Measurements from ENCODE around the gene SH3BP2. TPM values are rescaled to one million over a fixed set of nuclear protein-coding genes. Genes with fewer than 3 reads are reported as not detected.
A peak's percentile ranks its signal among the peaks of the same experiment; 100 is the strongest.

The SH3BP2 gene
- total and polyA plus RNA-seq, 7 experiments from 2014 or later, result 5.9 to 269 (median 23.1) TPM

DNA sequence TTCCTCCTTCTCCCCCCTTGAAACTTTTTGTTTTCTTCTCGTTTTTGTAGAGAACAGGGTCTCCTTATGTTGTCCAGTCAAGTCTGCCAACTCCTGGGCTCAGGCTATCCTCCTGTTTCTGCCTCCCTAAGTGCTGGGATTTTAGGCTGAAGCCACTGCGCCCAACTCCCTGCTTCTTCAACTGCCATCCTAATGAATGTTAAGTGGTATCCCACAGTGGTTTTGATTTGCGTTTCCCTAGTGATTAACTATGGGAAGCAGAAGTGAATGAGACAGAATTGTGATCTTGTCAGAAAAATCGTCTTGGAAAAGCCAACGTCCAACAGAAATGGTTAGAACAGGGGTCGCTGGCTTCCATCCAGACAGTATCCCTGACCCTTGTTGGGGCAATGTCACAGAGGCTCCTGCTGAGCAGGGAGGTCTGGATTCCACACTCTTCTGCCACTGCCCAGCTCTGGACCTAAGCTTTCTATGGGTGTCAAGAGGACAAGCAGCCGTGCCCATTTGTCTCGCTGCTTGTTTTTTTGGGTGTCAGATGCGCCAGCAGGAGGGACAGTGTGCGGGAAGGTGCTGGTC lies 49.9 kb downstream of the SH3BP2 start:
- peak overlapping the region; percentile 52 to 95 (median 87) for H3K27ac Mint-ChIP-seq
- intact Hi-C loops (cut with micrococcal nuclease), result loop anchor here (1.0 to 10.0 kb wide), 9 partner anchors 30 to 305 kb away; partner anchors contain the start of genes TNIP2 (in 2 of the 2), FAM193A (in 1 of the 2), GRK4 (in 1 of the 2) and HTT (in 1 of the 2)
- no peaks in the 10 kb centered on the region for H3K27me3 ChIP-seq (ENCODE audit: control insufficient read depth in 2 of 2, insufficient read depth in 2 of 2, low read length in 2 of 2)

DNA sequence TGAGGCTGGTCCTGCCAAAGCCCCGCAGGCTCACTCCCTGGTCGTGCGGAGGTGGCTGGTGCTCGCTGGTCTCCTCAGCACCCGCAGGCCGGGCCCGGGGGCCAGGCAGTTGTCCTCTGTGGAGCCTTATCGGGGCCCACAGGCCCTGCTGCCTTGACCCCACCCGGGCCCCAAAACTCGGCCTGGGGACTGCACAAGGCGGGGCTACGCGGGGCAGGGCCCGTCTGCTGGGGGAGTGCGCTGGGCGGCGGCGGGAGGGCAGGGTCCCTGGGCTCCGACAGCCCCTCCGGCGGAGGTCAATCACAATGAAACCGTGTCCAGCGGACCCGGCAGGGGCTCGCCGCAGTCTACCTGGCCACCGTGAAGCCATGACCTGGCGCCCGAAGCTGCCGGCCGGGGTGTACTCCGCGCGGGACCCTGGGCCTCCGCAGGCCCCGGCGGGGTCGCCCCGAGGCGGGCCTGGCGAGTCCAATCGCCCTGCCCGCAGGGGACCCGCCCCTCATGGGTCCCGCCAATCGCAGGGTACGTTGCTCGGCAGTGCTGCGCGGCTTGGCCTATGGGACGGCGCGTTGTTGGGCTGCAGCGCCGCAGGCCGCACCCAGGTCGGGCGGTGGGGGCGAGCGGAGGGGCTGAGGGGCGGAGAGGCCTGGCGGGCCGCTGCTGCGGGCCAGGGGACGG lies 50.5 kb downstream of the SH3BP2 start, which contains the start of gene ADD1:
Gene ADD1 (plus strand): TSS at position 582 of the 678 bp plus-strand sequence. CDS start 32,072 bp downstream, outside the sequence.
- ATAC-seq (peak; percentile 98), DNase-seq (peak; percentile 84 to 100 (median 94))
- Mint-ChIP-seq H3K9me3 (peaks cover 0 to 9% (median 3%) of the 10 kb centered on the region in 11 donors), H3K27me3 (no peaks in the 10 kb centered on the region), H3K4me1 (peaks cover 39 to 75% (median 59%) of the 10 kb centered on the region in 7 donors), H3K27ac (peak within 1 kb of the TSS; percentile 85 to 97 (median 93)), H3K4me3 (peak within 1 kb of the TSS; percentile 87 to 100 (median 92)), H3K36me3 (peaks cover 0 to 19% (median 14%) of the 10 kb centered on the region in 5 donors)
- intact Hi-C loops (cut with micrococcal nuclease), result loop anchor here (1.0 to 10.0 kb wide), 9 partner anchors 31 to 306 kb away; partner anchors contain the start of genes TNIP2 (in 2 of the 2), FAM193A (in 1 of the 2), GRK4 (in 1 of the 2) and HTT (in 1 of the 2)
- ChIA-PET CTCF (no interaction called here), POLR2A (interaction anchor here (0.5 to 2.6 kb wide), 9 partner anchors 14 to 79 kb away, joined by 3 to 7 read pairs (median 3); no protein-coding TSS in a partner anchor)
- Histone ChIP-seq H3K36me3 (ENCODE audit: control insufficient read depth in 2 of 3, insufficient read depth in 3 of 3, low read length in 3 of 3) (peaks cover 0 to 3% (median 0%) of the 10 kb centered on the region in 3 experiments), H3K27ac (ENCODE audit: low read depth, low read length) (peak within 1 kb of the TSS; percentile 95), H3K4me3 (ENCODE audit: low read length) (peak within 1 kb of the TSS; percentile 80), H3K4me1 (ENCODE audit: control insufficient read depth in 2 of 2, insufficient read depth in 2 of 2, low read length in 2 of 2) (peaks cover 33 to 40% of the 10 kb centered on the region in 2 donors), H3K9me3 (ENCODE audit: control insufficient read depth in 2 of 3, low read length in 3 of 3) (no peaks in the 10 kb centered on the region), H3K27me3 (ENCODE audit: control insufficient read depth in 2 of 2, insufficient read depth in 2 of 2, low read length in 2 of 2) (no peaks in the 10 kb centered on the region)

More for the DNA sequence above, 49.9 kb downstream of the SH3BP2 start:
- Mint-ChIP-seq H3K9me3 (peaks cover 0 to 9% (median 3%) of the 10 kb centered on the region in 11 donors), H3K27me3 (no peaks in the 10 kb centered on the region), H3K4me3 (peak overlapping the region; percentile 73 to 100 (median 82)), H3K36me3 (peaks cover 0 to 22% (median 14%) of the 10 kb centered on the region in 5 donors), H3K4me1 (peaks cover 43 to 75% (median 65%) of the 10 kb centered on the region in 7 donors)
- Histone ChIP-seq H3K4me3 (ENCODE audit: low read length) (peak overlapping the region; percentile 75), H3K4me1 (ENCODE audit: control insufficient read depth in 2 of 2, insufficient read depth in 2 of 2, low read length in 2 of 2) (peaks cover 38 to 40% of the 10 kb centered on the region in 2 donors), H3K27ac (ENCODE audit: low read depth, low read length) (peak overlapping the region; percentile 95), H3K9me3 (ENCODE audit: control insufficient read depth in 2 of 3, low read length in 3 of 3) (no peaks in the 10 kb centered on the region), H3K36me3 (ENCODE audit: control insufficient read depth in 2 of 3, insufficient read depth in 3 of 3, low read length in 3 of 3) (peaks cover 0 to 3% (median 0%) of the 10 kb centered on the region in 3 experiments)
- ChIA-PET POLR2A (interaction anchor here (0.5 to 2.6 kb wide), 10 partner anchors 9 to 79 kb away, joined by 3 to 7 read pairs (median 3); no protein-coding TSS in a partner anchor), CTCF (no interaction called here)
- ATAC-seq, result no peak
- no peak for DNase-seq

DNA sequence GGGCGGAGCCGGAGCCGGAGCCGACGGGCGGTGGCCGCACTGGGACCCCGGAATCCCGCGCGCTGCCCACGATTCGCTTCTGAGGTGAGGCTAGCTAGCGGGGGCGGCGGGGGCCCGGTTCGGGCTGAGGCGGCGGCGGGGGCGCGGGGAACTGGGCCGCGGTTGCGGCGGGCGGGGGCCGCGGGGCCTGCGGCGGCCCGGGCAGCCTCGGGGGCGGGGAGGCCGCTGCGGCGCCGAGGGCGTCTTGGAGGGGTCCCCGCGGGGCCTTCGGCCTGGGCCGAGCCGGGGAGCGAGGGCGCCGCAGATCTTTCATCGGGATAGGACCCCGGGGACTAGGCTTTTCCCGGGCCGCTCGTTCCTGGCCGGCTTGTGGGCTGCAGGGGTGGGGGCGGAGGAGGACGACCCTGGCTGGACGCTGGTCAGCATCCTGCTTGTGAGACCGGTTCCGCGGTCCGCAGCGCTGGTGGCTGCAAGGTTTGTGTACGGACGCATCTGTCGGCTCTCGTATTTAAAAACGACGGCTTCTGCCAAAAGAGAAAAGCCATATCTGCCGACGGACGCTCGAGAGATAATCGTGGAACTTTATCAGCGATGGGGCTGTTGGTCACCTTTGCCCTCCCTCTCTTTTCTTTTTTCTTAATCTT lies 51.2 kb downstream of the SH3BP2 start:
- POLR2A ChIA-PET, result interaction anchor here (1.0 to 2.6 kb wide), 7 partner anchors 11 to 77 kb away, joined by 3 to 7 read pairs (median 4); no protein-coding TSS in a partner anchor
- Mint-ChIP-seq H3K9me3 (peaks cover 0 to 9% (median 3%) of the 10 kb centered on the region in 11 donors), H3K4me1 (peaks cover 37 to 75% (median 58%) of the 10 kb centered on the region in 7 donors), H3K36me3 (peaks cover 0 to 15% (median 14%) of the 10 kb centered on the region in 5 donors), H3K4me3 (peak overlapping the region; percentile 87 to 100 (median 92)), H3K27me3 (no peaks in the 10 kb centered on the region), H3K27ac (peak overlapping the region; percentile 84 to 97 (median 93))
- H3K4me3 ChIP-seq (ENCODE audit: low read length), result peak overlapping the region; percentile 80
- DNase-seq (no peak), ATAC-seq (peak; percentile 36)
- H3K4me1 ChIP-seq (ENCODE audit: control insufficient read depth in 2 of 2, insufficient read depth in 2 of 2, low read length in 2 of 2), result peaks cover 29 to 39% of the 10 kb centered on the region in 2 donors
- H3K9me3 ChIP-seq (ENCODE audit: control insufficient read depth in 2 of 3, low read length in 3 of 3), result no peaks in the 10 kb centered on the region
- intact Hi-C loops (cut with micrococcal nuclease), result loop anchor here (1.0 to 10.0 kb wide), 10 partner anchors 9 to 307 kb away; partner anchors contain the start of genes TNIP2 (in 2 of the 2), FAM193A (in 1 of the 2), GRK4 (in 1 of the 2) and HTT (in 1 of the 2)
- no peaks in the 10 kb centered on the region for H3K27me3 ChIP-seq (ENCODE audit: control insufficient read depth in 2 of 2, insufficient read depth in 2 of 2, low read length in 2 of 2)
- H3K36me3 ChIP-seq (ENCODE audit: control insufficient read depth in 2 of 3, insufficient read depth in 3 of 3, low read length in 3 of 3), result peaks cover 0 to 3% (median 0%) of the 10 kb centered on the region in 3 experiments
- H3K27ac ChIP-seq (ENCODE audit: low read depth, low read length), result peak overlapping the region; percentile 95
- CTCF ChIA-PET, result no interaction called here

DNA sequence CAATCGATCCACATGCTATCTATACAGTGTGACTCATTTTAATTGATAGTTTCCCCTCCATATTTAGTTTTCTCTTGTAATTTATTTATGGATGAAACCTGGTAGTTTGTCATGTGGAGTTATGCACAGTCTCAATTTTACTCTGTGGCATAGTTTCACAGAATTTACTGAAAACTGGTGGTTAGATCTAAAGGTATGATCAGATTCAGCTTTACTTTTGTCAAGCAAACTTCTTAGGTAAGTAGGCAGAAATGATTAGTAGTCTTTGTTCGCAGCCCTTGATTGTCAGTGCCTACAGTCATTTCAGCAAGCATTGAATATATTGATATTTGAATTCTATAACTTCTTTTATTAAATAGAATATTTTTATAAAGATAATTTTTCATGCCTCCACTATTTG lies 53.3 kb downstream of the SH3BP2 start:
- Histone ChIP-seq H3K27me3 (ENCODE audit: control insufficient read depth in 2 of 2, insufficient read depth in 2 of 2, low read length in 2 of 2) (no peaks in the 10 kb centered on the region), H3K4me1 (ENCODE audit: control insufficient read depth in 2 of 2, insufficient read depth in 2 of 2, low read length in 2 of 2) (peaks cover 28 to 39% of the 10 kb centered on the region in 2 donors), H3K27ac (ENCODE audit: low read depth, low read length) (no peak overlapping the region), H3K9me3 (ENCODE audit: control insufficient read depth in 2 of 3, low read length in 3 of 3) (no peaks in the 10 kb centered on the region), H3K36me3 (ENCODE audit: control insufficient read depth in 2 of 3, insufficient read depth in 3 of 3, low read length in 3 of 3) (peaks cover 0 to 3% (median 0%) of the 10 kb centered on the region in 3 experiments), H3K4me3 (ENCODE audit: low read length) (no peak overlapping the region)
- Mint-ChIP-seq H3K36me3 (peaks cover 0 to 7% (median 4%) of the 10 kb centered on the region in 5 donors), H3K9me3 (peaks cover 0 to 5% (median 0%) of the 10 kb centered on the region in 11 donors), H3K4me3 (peak overlapping the region; percentile 30 to 100 (median 90)), H3K27me3 (no peaks in the 10 kb centered on the region), H3K4me1 (peaks cover 47 to 78% (median 62%) of the 10 kb centered on the region in 7 donors), H3K27ac (peak overlapping the region in 8 of 9 donors; percentile 3 to 97 (median 94))
- POLR2A ChIA-PET, result no interaction called here
- ATAC-seq (no peak), DNase-seq (no peak)
- intact Hi-C loops (cut with micrococcal nuclease), result loop anchor here in 1 of 2 donors (10.0 kb wide), 1 partner anchor 229 kb away; the partner anchor contains the start of genes HTT and HTT-AS
- CTCF ChIA-PET, result no interaction called here

DNA sequence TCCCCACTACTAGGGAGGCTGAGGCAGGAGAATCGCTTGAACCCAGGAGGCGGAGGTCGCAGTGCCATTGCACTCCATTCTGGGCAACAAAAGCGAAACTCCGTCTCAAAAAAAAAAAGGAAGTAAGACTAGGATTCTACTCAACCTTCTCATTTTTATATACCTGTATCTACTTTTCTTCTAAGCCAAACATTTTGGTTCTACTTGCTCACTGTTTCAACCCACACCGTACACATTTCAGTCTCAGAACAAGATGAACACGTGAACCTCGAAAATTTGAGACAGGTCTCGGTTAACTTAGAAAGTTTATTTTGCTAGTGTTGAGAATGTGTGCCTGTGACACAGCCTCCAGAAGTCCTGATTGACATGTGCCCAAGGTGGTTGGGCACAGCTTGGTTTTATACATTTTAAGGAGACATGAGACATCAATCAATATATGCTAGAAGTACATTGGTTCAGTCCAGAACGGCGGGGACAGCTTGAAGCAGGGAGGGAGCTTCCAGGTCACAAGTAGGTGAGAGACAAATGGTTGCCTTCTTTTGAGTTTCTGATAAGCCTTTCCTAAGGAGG lies 54.5 kb downstream of the SH3BP2 start:
- ChIA-PET POLR2A (interaction anchor here (0.7 to 1.7 kb wide), 2 partner anchors 9 to 25 kb away, joined by 3 to 5 read pairs; no protein-coding TSS in a partner anchor), CTCF (no interaction called here)
- peaks cover 38 to 47% of the 10 kb centered on the region in 2 donors for H3K4me1 ChIP-seq (ENCODE audit: control insufficient read depth in 2 of 2, insufficient read depth in 2 of 2, low read length in 2 of 2)
- H3K36me3 ChIP-seq (ENCODE audit: control insufficient read depth in 2 of 3, insufficient read depth in 3 of 3, low read length in 3 of 3), result peaks cover 0 to 3% (median 0%) of the 10 kb centered on the region in 3 experiments
- Mint-ChIP-seq H3K4me1 (peaks cover 57 to 84% (median 68%) of the 10 kb centered on the region in 7 donors), H3K36me3 (peaks cover 0 to 5% (median 0%) of the 10 kb centered on the region in 5 donors), H3K27me3 (no peaks in the 10 kb centered on the region), H3K9me3 (peaks cover 0 to 5% (median 0%) of the 10 kb centered on the region in 11 donors), H3K4me3 (peak overlapping the region in 7 of 10 donors; percentile 2 to 66 (median 31)), H3K27ac (peak overlapping the region; percentile 26 to 80 (median 48))
- intact Hi-C loops (cut with micrococcal nuclease), result loop anchor here in 1 of 2 donors (10.0 kb wide), 1 partner anchor 227 kb away; the partner anchor contains the start of genes HTT and HTT-AS
- no peak for DNase-seq
- H3K27me3 ChIP-seq (ENCODE audit: control insufficient read depth in 2 of 2, insufficient read depth in 2 of 2, low read length in 2 of 2), result no peaks in the 10 kb centered on the region
- H3K27ac ChIP-seq (ENCODE audit: low read depth, low read length), result no peak overlapping the region
- H3K4me3 ChIP-seq (ENCODE audit: low read length), result no peak overlapping the region
- ATAC-seq, result no peak
- no peaks in the 10 kb centered on the region for H3K9me3 ChIP-seq (ENCODE audit: control insufficient read depth in 2 of 3, low read length in 3 of 3)

All from naive thymus-derived CD4-positive, alpha-beta T cell (primary cell).